GM18507 (cell line): Measurements from ENCODE around the gene SNRNP200.

ENCODE experiments used
- DNase-seq: peaks from one replicate; pipeline ENCODE4 v3.0.0; 2011; ENCODE audit warnings: low read depth; ENCODE audit not compliant: insufficient read length; ENCODE audit errors: extremely low spot score
- FAIRE-seq: peaks from 2 replicates; lab custom pipeline; 2011; peaks lifted over from hg19 to GRCh38; lab: Jason Lieb, UNC

SNRNP200 gene

DNA sequence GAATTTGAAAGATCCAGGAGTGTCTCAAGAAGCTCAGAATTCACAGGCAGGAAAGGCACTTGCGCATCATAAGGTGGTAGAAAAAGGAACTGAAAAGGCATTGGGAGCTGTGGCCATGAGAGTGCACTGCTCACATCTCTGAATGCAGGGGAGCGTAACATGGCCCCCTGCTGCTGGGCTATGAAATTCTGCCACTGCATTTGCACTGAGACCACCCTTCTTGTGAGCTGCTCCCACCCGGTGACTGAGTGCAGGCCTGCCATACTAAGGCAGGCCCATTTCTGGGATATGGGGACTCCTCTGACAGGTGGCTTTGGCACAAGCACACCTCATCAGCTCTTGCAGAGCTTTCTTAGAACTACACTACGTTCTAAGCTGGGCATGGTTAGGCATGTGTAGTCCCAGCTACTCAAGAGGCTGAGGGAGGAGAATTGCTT is 71.4 kb downstream of the SNRNP200 start:
- FAIRE-seq (peak; percentile 88), DNase-seq (peak; percentile 58)

DNA sequence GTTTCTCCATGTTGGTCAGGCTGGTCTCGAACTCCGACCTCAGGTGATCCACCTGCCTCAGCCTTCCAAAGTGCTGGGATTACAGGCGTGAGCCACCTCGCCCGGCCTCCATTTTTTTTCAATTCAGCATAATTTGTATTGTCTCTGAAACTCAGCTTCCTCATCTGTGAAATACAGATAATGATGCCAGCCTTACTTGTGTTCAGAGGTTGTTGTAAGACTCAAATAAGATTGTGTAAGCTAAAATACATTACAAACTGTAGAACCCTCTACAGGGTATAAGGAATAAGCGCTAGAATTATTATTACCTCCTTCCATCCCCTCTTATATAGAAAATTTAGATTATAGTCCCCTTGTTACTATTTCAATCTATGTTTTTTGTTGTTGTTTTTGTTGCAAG is 71.9 kb downstream of the SNRNP200 start:
- FAIRE-seq (no peak), DNase-seq (no peak)

DNA sequence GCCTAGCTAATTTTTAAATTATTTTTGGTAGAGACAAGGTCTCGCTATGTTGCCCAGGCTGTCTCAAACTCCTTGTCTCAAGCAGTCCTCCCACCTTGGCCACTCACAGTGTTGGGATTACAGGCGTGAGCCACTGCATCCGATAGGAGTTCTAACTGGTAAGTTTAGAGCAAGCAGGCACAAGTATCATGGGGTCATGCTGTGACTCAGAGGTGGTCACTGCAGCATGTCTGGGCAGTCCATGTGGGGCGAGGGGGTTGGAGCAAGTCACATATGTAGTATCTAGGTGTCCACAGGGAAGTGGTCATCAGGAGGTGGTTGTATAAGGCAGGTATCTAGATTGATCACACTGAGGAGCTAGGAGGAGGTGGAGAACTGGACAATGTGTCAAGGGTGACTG is 74.0 kb downstream of the SNRNP200 start:
- FAIRE-seq (no peak), DNase-seq (no peak)

DNA sequence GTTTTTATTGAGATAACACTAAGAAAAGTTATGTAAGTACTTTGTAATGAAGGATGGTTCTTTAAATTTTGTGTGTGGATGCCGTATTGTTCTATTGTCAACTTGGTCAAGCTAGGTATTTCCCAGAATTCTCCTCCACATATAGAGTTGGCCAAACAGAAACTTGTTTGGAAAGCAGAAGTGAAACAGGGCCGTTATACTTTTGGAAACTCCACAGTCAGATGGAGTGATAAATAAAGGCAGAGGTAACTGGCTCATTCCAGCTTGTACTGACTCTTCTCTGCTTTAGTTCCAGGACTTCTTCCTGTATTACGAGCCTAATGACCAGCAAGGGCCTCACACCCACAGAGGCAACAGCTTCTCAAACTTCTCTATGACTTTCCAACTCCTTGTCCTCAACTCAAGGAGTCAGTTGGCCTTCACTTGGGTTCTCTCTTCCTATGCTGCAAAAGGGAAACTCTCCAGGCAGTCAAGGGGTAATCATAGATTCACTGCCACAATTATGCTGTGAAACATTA is 80.3 kb downstream of the SNRNP200 start:
- FAIRE-seq, result peak; percentile 79
- no peak for DNase-seq
